H1 (cell line): ENCODE data around the gene TMTC2. TPM values are rescaled to one million over a fixed set of nuclear protein-coding genes. Genes with fewer than 3 reads are reported as not detected.
A peak's percentile ranks its signal among the peaks of the same experiment; 100 is the strongest.

ENCODE experiments used
- CTCF ChIA-PET: fragments of 300-600 bp; sonication (Branson Sonifier 250); formaldehyde crosslinking; loops from one replicate; lab custom pipeline; 2021; ENCODE audit not compliant: partially characterized antibody; lab: Charles Lee
- POLR2A ChIA-PET: fragments of 300-600 bp; sonication (Branson Sonifier 250); formaldehyde crosslinking; loops from one replicate; lab custom pipeline; 2021; ENCODE audit warnings: inconsistent platforms; ENCODE audit not compliant: partially characterized antibody; lab: Charles Lee
- DNase-seq, 2 experiments: peaks; one replicate each; pipeline versions ENCODE4 v3.0.0 to v3.0.0-alpha.2; 2010 to 2022; ENCODE audit warnings: low spot score in 2 of 2, low read depth in 1 of 2, mixed read lengths in 1 of 2
- FAIRE-seq: peaks from 2 replicates; lab custom pipeline; 2011; peaks lifted over from hg19 to GRCh38; lab: Jason Lieb, UNC
- H2AFZ ChIP-seq: 2 replicates; pipeline ENCODE4 v1.8.1; 2012; ENCODE audit warnings: low read length, inconsistent platforms
- H2AK5ac ChIP-seq: 2 replicates; pipeline ENCODE4 v1.6.1; 2013; ENCODE audit warnings: low read depth, low read length
- H2BK120ac ChIP-seq: replicated peaks from 2 replicates; pipeline ENCODE3; 2013; ENCODE audit warnings: low read depth, low read length, inconsistent platforms
- H2BK12ac ChIP-seq: 2 replicates; pipeline ENCODE4 v1.6.1; 2013; ENCODE audit warnings: low read depth, low read length
- H2BK15ac ChIP-seq: 2 replicates; pipeline ENCODE4 v1.6.1; 2013; ENCODE audit warnings: low read length
- H2BK20ac ChIP-seq: 2 replicates; pipeline ENCODE4 v1.6.1; 2013; ENCODE audit warnings: low read length
- H2BK5ac ChIP-seq: 2 replicates; pipeline ENCODE4 v1.6.1; 2013; ENCODE audit warnings: low read depth, low read length
- H3K14ac ChIP-seq: 2 replicates; pipeline ENCODE4 v1.6.1; 2013; ENCODE audit warnings: inconsistent platforms; ENCODE audit not compliant: insufficient read length
- H3K18ac ChIP-seq: 2 replicates; pipeline ENCODE4 v1.6.1; 2013; ENCODE audit warnings: low read length; ENCODE audit errors: extremely low read depth
- H3K23ac ChIP-seq: 2 replicates; pipeline ENCODE4 v1.6.1; 2013; ENCODE audit warnings: inconsistent platforms; ENCODE audit not compliant: insufficient read length
- H3K23me2 ChIP-seq: 2 replicates; pipeline ENCODE4 v1.6.1; 2013; ENCODE audit warnings: low read depth, low read length
- H3K27ac ChIP-seq: 2 replicates; pipeline ENCODE4 v1.6.1; 2011; ENCODE audit warnings: low read depth, low read length, inconsistent platforms
- H3K27me3 ChIP-seq, 4 experiments: replicated peaks in 1 of 4; 1 replicate in 1 of 4; 2 replicates in 3 of 4; pipeline versions ENCODE4 v1.6.1 to v1.8.1; 2011 to 2013; ENCODE audit warnings: low read length in 3 of 4, mild to moderate bottlenecking in 3 of 4, inconsistent platforms in 2 of 4, mixed read lengths in 2 of 4, moderate library complexity in 1 of 4; ENCODE audit not compliant: control insufficient read depth in 3 of 4, insufficient read depth in 3 of 4; ENCODE audit errors: extremely low read depth in 1 of 4
- H3K36me3 ChIP-seq, 4 experiments: 2 replicates each; pipeline versions ENCODE4 v1.6.1 to v1.8.1; 2011 to 2013; ENCODE audit warnings: mild to moderate bottlenecking in 4 of 4, low read length in 3 of 4, moderate library complexity in 2 of 4, control low read depth in 1 of 4, inconsistent platforms in 1 of 4; ENCODE audit not compliant: insufficient read depth in 4 of 4, control insufficient read depth in 2 of 4
- H3K4ac ChIP-seq: replicated peaks from 2 replicates; pipeline ENCODE3; 2013; ENCODE audit warnings: low read length, low read depth, mixed read lengths, inconsistent platforms; ENCODE audit not compliant: insufficient read length
- H3K4me1 ChIP-seq, 4 experiments: replicated peaks in 1 of 4; 1 replicate in 1 of 4; 2 replicates in 3 of 4; pipeline versions ENCODE4 v1.6.1 to v1.8.1; 2011 to 2013; ENCODE audit warnings: low read length in 3 of 4, inconsistent platforms in 2 of 4, mixed read lengths in 1 of 4; ENCODE audit not compliant: insufficient read depth in 4 of 4, control insufficient read depth in 3 of 4
- H3K4me2 ChIP-seq, 2 experiments: 2 replicates each; pipeline versions ENCODE4 v1.6.1 to v1.8.1; 2011 to 2013; ENCODE audit warnings: low read depth in 2 of 2, low read length in 2 of 2, control low read depth in 1 of 2, inconsistent platforms in 1 of 2, mild to moderate bottlenecking in 1 of 2; ENCODE audit not compliant: insufficient read depth in 1 of 2
- H3K4me3 ChIP-seq, 4 experiments: fragments of 200-600, 300-600 bp in 1 of 4; sonication (generic), shearing (Covaris generic), sonication (Bioruptor Twin) in 1 of 4; 2 replicates each; pipeline versions ENCODE4 v1.5.1 to v1.8.1; 2011 to 2016; ENCODE audit warnings: low read length in 4 of 4, low read depth in 3 of 4, control low read depth in 2 of 4, inconsistent platforms in 2 of 4, mild to moderate bottlenecking in 2 of 4, mixed read lengths in 1 of 4, moderate library complexity in 1 of 4; ENCODE audit not compliant: insufficient read depth in 2 of 4; ENCODE audit errors: extremely low read depth in 1 of 4
- H3K56ac ChIP-seq: replicated peaks from 2 replicates; pipeline ENCODE3; 2013; ENCODE audit warnings: low read depth, mild to moderate bottlenecking, mixed read lengths, low read length, inconsistent platforms; ENCODE audit not compliant: insufficient read length
- H3K79me1 ChIP-seq: 2 replicates; pipeline ENCODE4 v1.6.1; 2013; ENCODE audit warnings: low read depth, low read length, control low read depth
- H3K79me2 ChIP-seq, 2 experiments: 2 replicates each; pipeline versions ENCODE4 v1.6.1 to v1.8.1; 2012 to 2013; ENCODE audit warnings: low read length in 2 of 2, mild to moderate bottlenecking in 2 of 2, inconsistent platforms in 1 of 2; ENCODE audit not compliant: insufficient read depth in 2 of 2, control insufficient read depth in 1 of 2
- H3K9ac ChIP-seq, 4 experiments: replicated peaks in 1 of 4; 1 replicate in 1 of 4; 2 replicates in 3 of 4; pipeline versions ENCODE4 v1.6.1 to v1.8.1; 2011 to 2013; ENCODE audit warnings: low read depth in 3 of 4, low read length in 3 of 4, control low read depth in 2 of 4, mild to moderate bottlenecking in 2 of 4, moderate library complexity in 2 of 4, inconsistent platforms in 1 of 4; ENCODE audit errors: extremely low read depth in 1 of 4
- H3K9me3 ChIP-seq, 2 experiments: 2 replicates each; pipeline versions ENCODE4 v1.6.1 to v1.8.1; 2012 to 2013; ENCODE audit warnings: mild to moderate bottlenecking in 2 of 2, moderate library complexity in 2 of 2, control low read depth in 1 of 2, inconsistent platforms in 1 of 2, low read depth in 1 of 2, low read length in 1 of 2, mixed read lengths in 1 of 2; ENCODE audit not compliant: insufficient read depth in 2 of 2
- H4K20me1 ChIP-seq, 2 experiments: replicated peaks in 1 of 2; 2 replicates each; pipeline versions ENCODE3 to v1.8.1; 2011 to 2013; ENCODE audit warnings: inconsistent platforms in 2 of 2, low read length in 2 of 2, mild to moderate bottlenecking in 1 of 2; ENCODE audit not compliant: insufficient read depth in 2 of 2, control insufficient read depth in 1 of 2
- H4K5ac ChIP-seq: 2 replicates; pipeline ENCODE4 v1.6.1; 2013; ENCODE audit warnings: low read length, low read depth, mixed read lengths, inconsistent platforms; ENCODE audit not compliant: insufficient read length
- H4K8ac ChIP-seq: 2 replicates; pipeline ENCODE4 v1.8.0; 2013; ENCODE audit warnings: mild to moderate bottlenecking, moderate library complexity, low read length, inconsistent platforms; ENCODE audit not compliant: insufficient read depth; ENCODE audit errors: extremely low read depth
- H4K91ac ChIP-seq: replicated peaks from 2 replicates; pipeline ENCODE3; 2013; ENCODE audit warnings: low read length, mixed read lengths, inconsistent platforms; ENCODE audit not compliant: insufficient read length
- CHD1 ChIP-seq: IDR thresholded peaks from 2 replicates; pipeline ENCODE4 v1.6.1; 2012; ENCODE audit warnings: low read depth, low read length, improper control_type of control experiment
- EP300 ChIP-seq, 2 experiments: IDR thresholded peaks; 1 replicate in 1 of 2; 2 replicates in 1 of 2; pipeline ENCODE4 v1.6.1; 2011 to 2012; ENCODE audit warnings: low read depth in 2 of 2, low read length in 2 of 2, mild to moderate bottlenecking in 2 of 2, borderline replicate concordance in 1 of 2, inconsistent platforms in 1 of 2, moderate library complexity in 1 of 2
- POLR2A ChIP-seq, 2 experiments: IDR thresholded peaks; 1 replicate in 1 of 2; 2 replicates in 1 of 2; pipeline ENCODE4 v1.6.1; 2011; ENCODE audit warnings: low read depth in 2 of 2, low read length in 2 of 2, mild to moderate bottlenecking in 2 of 2; ENCODE audit errors: control extremely low read depth in 1 of 2
- SP1 ChIP-seq: IDR thresholded peaks from 2 replicates; pipeline ENCODE4 v1.6.1; 2011; ENCODE audit warnings: low read depth, low read length
- TCF12 ChIP-seq: IDR thresholded peaks from 2 replicates; pipeline ENCODE4 v1.6.1; 2011; ENCODE audit warnings: low read depth, mild to moderate bottlenecking, low read length
- WGBS, 2 experiments: shearing (Covaris generic) in 1 of 2; methylation state at CpG; one replicate each; pipeline versions ENCODE4 v1.1.6 to v1.1.7; 2013 to 2015; ENCODE audit warnings: low lambda C conversion rate in 2 of 2, mixed read lengths in 2 of 2, inconsistent platforms in 1 of 2, low coverage in 1 of 2, missing lambda C conversion rate in 1 of 2; ENCODE audit not compliant: insufficient replicate concordance in 2 of 2, insufficient coverage in 1 of 2, insufficient read length in 1 of 2; ENCODE audit errors: extremely low coverage in 1 of 2, missing lambda C conversion rate in 1 of 2; 5-methylcytosine and 5-hydroxymethylcytosine counted together
- polyA plus RNA-seq, 7 experiments: library from polyadenylated mRNA; depleted of rRNA in 3 of 7; stranded (reverse) in 5 of 7; unstranded in 2 of 7; fragments of >200 nt in 5 of 7; fragments of 200-250 nt in 2 of 7; gene quantifications; 1 replicate in 5 of 7; 2 replicates in 1 of 7; 4 replicates in 1 of 7; pipeline versions ENCODE4 v1.2.1 to v1.2.3, GENCODE V29; 2011 to 2013; ENCODE audit warnings: missing spikeins in 2 of 7, mixed read lengths in 2 of 7
- total RNA-seq: library from RNA; stranded (reverse); fragmentation: NEBNext Ultra II Directional; extraction: Animal tissue kit (Norgen Biotek cat#: 25700); gene quantifications from 2 replicates; pipeline ENCODE4 v1.2.1, GENCODE V29; 2021
- TF ChIP-seq, protein P1 (sequence below), 3 experiments: IDR thresholded peaks; 1 replicate in 2 of 3; 2 replicates in 1 of 3; pipeline versions ENCODE4 v1.5.1 to v1.6.1; 2011; ENCODE audit warnings: low read length in 3 of 3, mild to moderate bottlenecking in 3 of 3, inconsistent platforms in 2 of 3, low read depth in 1 of 3, moderate library complexity in 1 of 3; ENCODE audit not compliant: insufficient read depth in 1 of 3; ENCODE audit errors: control extremely low read depth in 1 of 3

The TMTC2 gene
- total and polyA plus RNA-seq, 2 of the 8 experiments (the other 6 are each of a cell fraction or from before 2014, with no cell fraction given): 2.3 to 3.9 TPM

DNA sequence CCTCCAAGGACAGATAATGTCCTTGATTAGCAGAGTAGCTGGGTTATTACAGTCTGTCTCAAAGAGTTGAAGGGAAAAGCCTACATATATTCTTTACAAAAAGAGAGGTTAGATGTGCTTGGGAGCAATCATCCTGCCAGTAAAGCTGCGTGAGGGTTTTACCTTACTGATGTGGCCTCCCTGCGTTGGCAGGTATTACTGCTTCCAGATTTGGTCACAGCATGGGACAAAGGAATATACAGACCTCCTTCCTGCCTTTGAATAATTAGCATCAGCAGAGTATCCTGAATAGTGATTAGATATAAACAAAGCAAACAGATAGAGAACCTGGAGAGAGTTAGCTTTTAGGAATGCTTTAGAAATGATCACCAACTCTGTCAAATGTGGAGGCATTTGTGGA, 69.6 kb downstream of the TMTC2 start:
- POLR2A ChIA-PET: interaction anchor here (0.8 kb wide), 1 partner anchor 69 kb away, joined by 3 read pairs; the partner anchor contains the start of gene TMTC2
- no peak overlapping the region for H3K27ac ChIP-seq
- no peaks in the 10 kb centered on the region for H3K27me3 ChIP-seq
- no peak overlapping the region for H2BK5ac ChIP-seq
- H3K4ac ChIP-seq: no peak overlapping the region
- H3K9ac ChIP-seq: no peak overlapping the region
- H3K4me2 ChIP-seq: 0 out of 4 replicates have a peak overlapping the region, but pooled peaks of 1 of the 2 experiments have one; percentile 15
- H2BK12ac ChIP-seq: no peak overlapping the region
- DNase-seq: no peak
- no peak overlapping the region for H3K56ac ChIP-seq
- H2BK120ac ChIP-seq: no peak overlapping the region
- peaks cover 0 to 11% (median 7%) of the 10 kb centered on the region in 4 experiments; a peak in 3 of 7 replicates for H3K4me1 ChIP-seq
- no peak overlapping the region for H2AFZ ChIP-seq
- H3K14ac ChIP-seq: no peak overlapping the region
- no peak overlapping the region for H4K5ac ChIP-seq
- peak; percentile 28 for FAIRE-seq
- H2BK15ac ChIP-seq: no peak overlapping the region
- no peak overlapping the region for H4K91ac ChIP-seq
- CTCF ChIA-PET: interaction anchor here (0.6 to 2.6 kb wide), 7 partner anchors 9 to 232 kb away, joined by 3 to 17 read pairs (median 3); partner anchors contain the start of gene TMTC2
- no peaks in the 10 kb centered on the region for H3K36me3 ChIP-seq
- no peaks in the 10 kb centered on the region for H3K9me3 ChIP-seq
- H3K4me3 ChIP-seq: no peak overlapping the region
- H3K79me1 ChIP-seq: no peaks in the 10 kb centered on the region
- H2BK20ac ChIP-seq: no peak overlapping the region
- H4K20me1 ChIP-seq: no peaks in the 10 kb centered on the region
- H3K23ac ChIP-seq: no peak overlapping the region
- 8% methylated on average over 2 of the region's 2 CpGs; no CpG with 5 or more reads in 1 of the 2 experiments for WGBS, 2 experiments
- H3K18ac ChIP-seq: no peak overlapping the region
- H2AK5ac ChIP-seq: no peak overlapping the region
- no peak overlapping the region for H4K8ac ChIP-seq
- H3K23me2 ChIP-seq: no peaks in the 10 kb centered on the region
- no peaks in the 10 kb centered on the region for H3K79me2 ChIP-seq
- TF ChIP-seq SP1 (no peak), POLR2A (IDR thresholded peaks at IDR 0.05; ENCODE audit: control extremely low read depth in 1 of 2, low read depth in 2 of 2, low read length in 2 of 2) (no peak), CHD1 (no peak), TCF12 (peak; percentile 75), EP300 (IDR thresholded peaks at IDR 0.05; ENCODE audit: borderline replicate concordance in 1 of 2, low read depth in 2 of 2, low read length in 2 of 2) (no peak)
- TF ChIP-seq, protein P1, sequence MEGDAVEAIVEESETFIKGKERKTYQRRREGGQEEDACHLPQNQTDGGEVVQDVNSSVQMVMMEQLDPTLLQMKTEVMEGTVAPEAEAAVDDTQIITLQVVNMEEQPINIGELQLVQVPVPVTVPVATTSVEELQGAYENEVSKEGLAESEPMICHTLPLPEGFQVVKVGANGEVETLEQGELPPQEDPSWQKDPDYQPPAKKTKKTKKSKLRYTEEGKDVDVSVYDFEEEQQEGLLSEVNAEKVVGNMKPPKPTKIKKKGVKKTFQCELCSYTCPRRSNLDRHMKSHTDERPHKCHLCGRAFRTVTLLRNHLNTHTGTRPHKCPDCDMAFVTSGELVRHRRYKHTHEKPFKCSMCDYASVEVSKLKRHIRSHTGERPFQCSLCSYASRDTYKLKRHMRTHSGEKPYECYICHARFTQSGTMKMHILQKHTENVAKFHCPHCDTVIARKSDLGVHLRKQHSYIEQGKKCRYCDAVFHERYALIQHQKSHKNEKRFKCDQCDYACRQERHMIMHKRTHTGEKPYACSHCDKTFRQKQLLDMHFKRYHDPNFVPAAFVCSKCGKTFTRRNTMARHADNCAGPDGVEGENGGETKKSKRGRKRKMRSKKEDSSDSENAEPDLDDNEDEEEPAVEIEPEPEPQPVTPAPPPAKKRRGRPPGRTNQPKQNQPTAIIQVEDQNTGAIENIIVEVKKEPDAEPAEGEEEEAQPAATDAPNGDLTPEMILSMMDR (IDR thresholded peaks at IDR 0.05; ENCODE audit: control extremely low read depth in 1 of 3, insufficient read depth in 1 of 3, low read depth in 1 of 3, low read length in 3 of 3): peak in 1 of 3 experiments; percentile 30; a peak in 1 of 4 replicates
